GM19463 (cell line): ENCODE measurements around the gene TMEM131L.
A peak's percentile ranks its signal among the peaks of the same experiment; 100 is the strongest.
"Not testable (repeated sequence)": the region's sequence is repeated elsewhere in the genome, so short reads cannot be mapped to it uniquely, and the experiment has no call there.

Experiments
- ATAC-seq: cut with Tn5 transposase; IDR thresholded peaks from one replicate; pipeline ENCODE4 v1.9.1; 2021; ENCODE audit warnings: mild to moderate bottlenecking, moderate library complexity; ENCODE audit not compliant: unreplicated experiment

TMEM131L gene, protein sequence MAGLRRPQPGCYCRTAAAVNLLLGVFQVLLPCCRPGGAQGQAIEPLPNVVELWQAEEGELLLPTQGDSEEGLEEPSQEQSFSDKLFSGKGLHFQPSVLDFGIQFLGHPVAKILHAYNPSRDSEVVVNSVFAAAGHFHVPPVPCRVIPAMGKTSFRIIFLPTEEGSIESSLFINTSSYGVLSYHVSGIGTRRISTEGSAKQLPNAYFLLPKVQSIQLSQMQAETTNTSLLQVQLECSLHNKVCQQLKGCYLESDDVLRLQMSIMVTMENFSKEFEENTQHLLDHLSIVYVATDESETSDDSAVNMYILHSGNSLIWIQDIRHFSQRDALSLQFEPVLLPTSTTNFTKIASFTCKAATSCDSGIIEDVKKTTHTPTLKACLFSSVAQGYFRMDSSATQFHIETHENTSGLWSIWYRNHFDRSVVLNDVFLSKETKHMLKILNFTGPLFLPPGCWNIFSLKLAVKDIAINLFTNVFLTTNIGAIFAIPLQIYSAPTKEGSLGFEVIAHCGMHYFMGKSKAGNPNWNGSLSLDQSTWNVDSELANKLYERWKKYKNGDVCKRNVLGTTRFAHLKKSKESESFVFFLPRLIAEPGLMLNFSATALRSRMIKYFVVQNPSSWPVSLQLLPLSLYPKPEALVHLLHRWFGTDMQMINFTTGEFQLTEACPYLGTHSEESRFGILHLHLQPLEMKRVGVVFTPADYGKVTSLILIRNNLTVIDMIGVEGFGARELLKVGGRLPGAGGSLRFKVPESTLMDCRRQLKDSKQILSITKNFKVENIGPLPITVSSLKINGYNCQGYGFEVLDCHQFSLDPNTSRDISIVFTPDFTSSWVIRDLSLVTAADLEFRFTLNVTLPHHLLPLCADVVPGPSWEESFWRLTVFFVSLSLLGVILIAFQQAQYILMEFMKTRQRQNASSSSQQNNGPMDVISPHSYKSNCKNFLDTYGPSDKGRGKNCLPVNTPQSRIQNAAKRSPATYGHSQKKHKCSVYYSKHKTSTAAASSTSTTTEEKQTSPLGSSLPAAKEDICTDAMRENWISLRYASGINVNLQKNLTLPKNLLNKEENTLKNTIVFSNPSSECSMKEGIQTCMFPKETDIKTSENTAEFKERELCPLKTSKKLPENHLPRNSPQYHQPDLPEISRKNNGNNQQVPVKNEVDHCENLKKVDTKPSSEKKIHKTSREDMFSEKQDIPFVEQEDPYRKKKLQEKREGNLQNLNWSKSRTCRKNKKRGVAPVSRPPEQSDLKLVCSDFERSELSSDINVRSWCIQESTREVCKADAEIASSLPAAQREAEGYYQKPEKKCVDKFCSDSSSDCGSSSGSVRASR (N-terminal part only)

GRCh38 chr4:153466081-153466948 is at the start of gene TMEM131L:
Gene TMEM131L (plus strand): TSS chr4:153466360. CDS start chr4:153466398, 38 bp downstream.
- ATAC-seq, result peak; percentile 35

GRCh38 chr4:153416456-153416855 is 49.7 kb upstream of the TMEM131L start:
- not testable (repeated sequence) for ATAC-seq

GRCh38 chr4:153418121-153418520 is 48.0 kb upstream of the TMEM131L start:
- ATAC-seq, result no peak

- ATAC-seq, result no peak
These were observed 47.6 kb upstream of the TMEM131L start for GRCh38 chr4:153418558-153418957.

DNA sequence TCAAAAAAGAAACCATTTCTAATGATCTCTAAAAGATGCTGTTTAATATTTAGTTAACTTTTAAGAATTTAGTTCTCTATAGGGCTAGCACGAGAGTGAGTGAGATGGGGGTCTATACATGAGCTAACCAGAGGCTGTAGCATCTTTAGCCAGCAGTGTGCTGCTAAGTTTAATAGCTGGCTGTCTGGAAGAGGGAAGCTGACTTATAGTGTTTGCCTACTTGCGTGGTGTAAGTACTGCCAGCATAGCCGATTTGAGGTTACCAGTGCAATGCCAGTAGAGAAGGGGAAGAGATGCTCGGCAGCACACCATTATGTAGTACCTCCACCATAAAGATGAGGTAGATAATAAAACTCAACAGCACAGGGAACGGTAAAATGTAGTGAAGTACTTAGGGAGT is 47.1 kb upstream of the TMEM131L start:
- no peak for ATAC-seq

DNA sequence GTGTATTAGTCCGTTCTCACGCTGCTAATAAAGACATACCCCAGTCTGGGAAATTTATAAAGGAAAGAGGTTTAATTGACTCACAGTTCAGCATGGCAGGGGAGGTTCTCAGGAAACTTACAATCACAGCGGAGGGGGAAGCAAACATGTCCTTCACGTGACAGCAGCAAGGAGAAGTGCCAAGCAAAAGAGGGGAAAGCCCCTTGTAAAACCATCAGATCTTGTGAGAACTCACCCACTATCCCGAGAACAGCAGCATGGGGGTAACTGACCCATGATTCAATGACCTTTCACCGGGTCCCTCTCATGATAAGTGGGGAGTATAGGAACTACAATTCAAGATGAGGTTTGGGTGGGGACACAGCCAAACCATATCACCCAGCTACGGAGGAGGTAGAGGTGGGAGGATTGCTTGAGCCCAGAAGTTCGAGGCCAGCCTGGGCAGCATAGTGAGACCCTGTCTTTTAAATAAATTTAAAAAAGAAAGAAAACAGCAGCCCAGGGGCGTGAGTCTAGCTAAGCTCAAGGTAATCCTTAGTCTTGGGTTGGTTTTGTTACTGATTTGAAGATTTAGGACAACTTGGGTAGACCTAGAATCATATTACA is 46.4 kb upstream of the TMEM131L start:
- no peak for ATAC-seq

DNA sequence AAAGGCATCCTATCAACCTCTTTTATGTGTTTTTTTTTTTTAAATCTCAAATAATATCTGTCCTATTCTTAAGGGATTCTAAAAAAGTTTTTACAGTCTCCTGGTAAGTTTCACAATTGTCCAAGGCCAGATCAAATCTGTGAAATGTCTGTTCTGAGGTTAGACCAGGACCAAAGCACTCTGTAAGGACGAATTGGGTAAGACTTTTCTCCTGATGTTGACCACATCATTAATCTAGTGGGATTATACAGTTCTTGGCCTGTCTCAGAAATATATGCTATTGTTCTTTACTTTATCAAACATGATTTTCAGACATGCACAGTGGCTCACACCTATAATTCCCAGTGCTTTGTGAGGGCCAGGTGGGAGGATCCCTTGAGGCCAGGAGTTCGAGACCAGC is 45.8 kb upstream of the TMEM131L start:
- no peak for ATAC-seq

DNA sequence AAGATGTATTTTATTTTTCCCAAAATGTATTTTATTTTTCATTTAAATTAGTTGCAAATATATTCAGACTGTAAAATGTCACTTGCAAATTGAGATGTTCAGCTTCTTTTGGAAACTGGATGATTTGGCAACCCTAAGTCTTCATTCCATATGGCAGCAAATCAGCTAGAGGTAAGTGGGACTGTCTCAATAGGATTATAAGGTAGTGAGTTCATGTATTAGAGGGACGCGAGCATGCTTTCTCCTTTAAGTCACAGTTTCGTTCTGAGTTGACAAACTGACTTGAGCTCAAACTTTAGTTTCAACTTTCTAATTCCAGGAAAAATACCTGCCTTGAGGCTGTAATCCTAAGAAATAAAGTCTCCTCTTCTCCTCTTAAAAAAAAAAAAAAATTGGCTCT is 44.2 kb upstream of the TMEM131L start:
- peak; percentile 76 for ATAC-seq

DNA sequence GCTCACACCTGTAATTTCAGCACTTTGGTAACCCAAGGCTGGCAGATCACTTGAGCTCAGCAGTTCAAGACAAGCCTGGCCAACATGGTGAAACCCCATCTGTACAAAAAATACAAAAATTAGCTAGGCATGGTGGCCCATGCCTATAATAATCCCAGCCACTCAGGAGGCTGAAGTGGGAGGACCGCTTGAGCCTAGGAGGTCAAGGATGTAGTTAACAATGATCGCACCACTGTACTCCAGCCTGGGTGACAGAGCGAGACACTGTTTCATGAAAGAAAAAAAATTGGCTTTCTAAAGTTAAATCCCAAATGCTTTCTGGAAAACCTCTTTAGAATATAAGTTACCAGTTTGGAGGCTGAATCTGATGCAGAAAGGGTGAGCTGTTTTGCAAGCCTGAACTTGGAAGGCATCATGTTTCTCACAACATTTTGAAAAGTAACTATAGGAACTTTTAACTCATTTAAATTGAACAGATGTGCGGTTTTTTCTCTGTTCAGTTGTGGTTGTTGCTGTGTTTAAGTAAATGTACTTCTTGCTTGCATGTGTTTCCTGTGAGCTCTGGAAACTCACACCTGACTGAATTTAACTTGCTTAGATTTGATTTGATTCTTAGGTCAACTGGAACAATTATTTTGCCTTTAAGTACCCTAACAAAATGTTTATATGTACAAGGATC is 39.8 kb upstream of the TMEM131L start:
- ATAC-seq, result no peak

DNA sequence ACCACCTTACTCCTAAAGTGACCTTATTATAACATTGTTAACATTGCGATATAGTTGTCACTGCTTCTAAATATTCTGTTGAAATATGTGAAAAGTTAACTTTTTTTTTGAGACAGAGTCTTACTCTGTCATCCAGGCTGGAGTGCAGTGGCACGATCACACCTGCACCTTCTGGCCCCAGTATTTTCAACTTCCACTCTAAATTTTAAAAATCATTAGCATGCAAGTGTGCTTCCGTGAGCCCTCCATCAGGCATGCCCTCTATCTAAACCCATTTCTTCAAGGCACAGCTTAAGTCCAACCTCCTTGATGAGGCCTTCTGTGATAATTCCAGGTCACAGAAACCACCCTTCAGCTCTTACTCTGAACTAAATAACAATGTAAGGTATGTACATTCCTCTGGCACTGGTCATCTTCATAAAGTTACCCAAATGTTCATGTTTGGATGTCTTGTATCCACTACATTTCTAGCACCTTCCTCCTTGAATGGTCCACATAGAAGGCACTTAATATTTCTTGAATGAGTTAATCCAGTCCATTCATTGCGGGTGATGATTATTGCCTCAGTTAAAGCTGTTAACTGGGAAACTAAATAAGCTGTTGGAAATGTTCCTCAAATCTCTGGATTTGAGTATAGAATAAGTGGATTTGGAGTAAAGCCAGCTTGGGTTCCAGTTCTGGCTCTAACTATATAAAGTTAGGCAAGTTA is 38.6 kb upstream of the TMEM131L start:
- ATAC-seq, result no peak

DNA sequence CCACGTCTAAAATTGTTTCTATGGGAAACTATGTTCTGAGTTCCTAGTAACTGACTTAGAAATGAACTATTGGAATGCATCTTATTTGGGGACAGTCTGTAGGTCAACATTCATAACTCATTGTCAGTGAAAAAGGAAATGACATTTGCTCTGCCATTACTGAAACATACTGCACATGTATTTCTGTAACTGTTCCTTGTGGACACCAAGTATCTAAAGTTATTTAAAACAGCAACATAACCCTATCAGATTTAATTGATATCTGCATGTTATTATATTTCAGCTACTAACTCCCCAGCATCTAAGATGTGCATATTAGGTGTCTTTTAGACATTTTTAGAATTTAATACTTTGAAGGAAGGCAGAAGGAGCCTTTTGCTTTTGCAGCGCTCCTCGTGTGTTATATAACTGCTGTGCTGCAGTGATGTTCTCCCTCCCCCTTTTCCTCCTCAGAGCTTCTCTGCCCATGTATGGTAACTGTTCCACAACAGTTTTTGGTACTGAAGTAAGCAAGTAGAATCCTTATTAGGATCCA is 37.2 kb upstream of the TMEM131L start:
- no peak for ATAC-seq

DNA sequence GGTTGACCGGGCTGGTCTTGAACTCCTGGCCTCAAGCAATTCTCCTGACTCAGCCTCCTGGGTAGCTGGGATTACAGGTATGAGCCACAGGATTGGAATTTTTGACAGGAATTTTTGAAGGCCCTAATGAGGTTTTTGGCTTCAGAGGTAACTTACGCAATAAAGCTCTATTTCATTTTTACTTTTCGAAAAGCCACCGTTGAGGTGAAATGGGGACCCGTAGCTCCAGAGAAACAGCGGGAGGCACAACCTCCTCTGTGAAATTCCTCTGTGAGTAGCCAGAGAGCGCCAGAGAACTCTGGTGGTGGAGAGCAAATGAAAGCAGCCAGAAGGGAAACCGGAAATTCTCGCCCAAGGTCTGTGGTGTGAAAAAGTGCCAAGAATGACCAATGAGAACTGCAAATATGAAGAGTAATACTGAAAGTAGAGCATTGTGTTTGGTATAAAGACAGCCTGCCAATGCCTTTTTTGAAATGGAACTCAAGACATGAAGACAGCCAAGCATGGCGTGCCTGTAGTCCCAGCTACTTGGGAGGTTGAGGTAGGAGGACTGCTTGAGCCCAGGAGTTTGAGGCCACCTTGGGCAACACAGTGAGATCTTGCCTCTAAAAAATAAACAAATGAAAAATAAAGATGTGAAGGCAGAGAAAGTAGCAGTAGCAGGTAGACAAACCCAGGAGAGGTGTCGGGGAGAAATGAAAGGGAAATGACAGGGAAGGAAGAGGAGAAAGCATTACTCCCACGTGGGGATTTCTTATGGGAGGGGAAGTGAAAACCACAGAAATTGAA is 33.0 kb upstream of the TMEM131L start:
- peak; percentile 89 for ATAC-seq

- peak; percentile 7 for ATAC-seq
These were observed 32.4 kb upstream of the TMEM131L start for GRCh38 chr4:153433754-153434105.

- no peak for ATAC-seq
These were observed 32.0 kb upstream of the TMEM131L start for GRCh38 chr4:153434190-153434589.

- peak; percentile 76 for ATAC-seq
These were observed 27.0 kb upstream of the TMEM131L start for GRCh38 chr4:153438916-153439756.

DNA sequence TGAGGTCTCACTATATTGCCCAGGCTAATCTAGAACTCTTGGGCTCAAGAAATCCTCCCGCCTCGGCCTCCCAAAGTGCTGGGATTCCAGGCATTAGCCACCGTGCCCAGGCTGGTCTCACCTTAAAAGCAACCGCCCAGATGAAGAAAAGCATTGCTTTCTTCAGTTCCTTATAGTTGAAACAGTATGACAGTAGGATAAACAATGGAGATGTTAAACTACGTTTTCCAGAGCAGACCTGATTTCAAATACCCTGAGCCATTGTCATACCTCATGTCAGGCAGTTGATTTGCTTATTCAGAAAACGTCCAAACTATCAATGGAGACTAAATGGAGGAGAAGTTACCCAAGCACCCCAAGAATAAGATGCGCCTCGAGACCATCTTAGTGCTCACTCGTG is 26.3 kb upstream of the TMEM131L start:
- ATAC-seq, result no peak

DNA sequence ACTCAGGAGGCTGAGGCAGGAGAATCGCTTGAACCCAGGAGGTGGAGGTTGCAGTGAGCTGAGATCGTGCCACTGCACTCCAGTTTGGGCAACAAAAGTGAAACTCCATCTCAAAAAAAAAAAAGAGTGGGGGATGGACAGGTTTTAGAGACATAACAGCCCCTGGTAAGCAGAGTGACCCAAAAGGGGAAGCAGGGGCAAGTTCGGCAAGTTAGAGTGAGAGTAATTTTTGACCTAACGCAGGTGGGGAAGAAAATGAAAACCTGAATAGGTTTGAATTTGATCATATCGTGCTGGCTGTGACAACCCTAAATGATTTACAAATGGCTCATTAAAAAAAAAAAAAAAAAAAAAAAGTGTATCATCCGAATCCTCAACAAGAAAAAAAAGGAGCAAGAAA is 25.7 kb upstream of the TMEM131L start:
- no peak for ATAC-seq
